HS-5 (cell line): Measurements from ENCODE around the gene TMEM200C.

Experiments used
- DNase-seq: peaks from one replicate; pipeline ENCODE4 v3.0.0-alpha.2; 2012; ENCODE audit warnings: low read depth

The TMEM200C gene

DNA sequence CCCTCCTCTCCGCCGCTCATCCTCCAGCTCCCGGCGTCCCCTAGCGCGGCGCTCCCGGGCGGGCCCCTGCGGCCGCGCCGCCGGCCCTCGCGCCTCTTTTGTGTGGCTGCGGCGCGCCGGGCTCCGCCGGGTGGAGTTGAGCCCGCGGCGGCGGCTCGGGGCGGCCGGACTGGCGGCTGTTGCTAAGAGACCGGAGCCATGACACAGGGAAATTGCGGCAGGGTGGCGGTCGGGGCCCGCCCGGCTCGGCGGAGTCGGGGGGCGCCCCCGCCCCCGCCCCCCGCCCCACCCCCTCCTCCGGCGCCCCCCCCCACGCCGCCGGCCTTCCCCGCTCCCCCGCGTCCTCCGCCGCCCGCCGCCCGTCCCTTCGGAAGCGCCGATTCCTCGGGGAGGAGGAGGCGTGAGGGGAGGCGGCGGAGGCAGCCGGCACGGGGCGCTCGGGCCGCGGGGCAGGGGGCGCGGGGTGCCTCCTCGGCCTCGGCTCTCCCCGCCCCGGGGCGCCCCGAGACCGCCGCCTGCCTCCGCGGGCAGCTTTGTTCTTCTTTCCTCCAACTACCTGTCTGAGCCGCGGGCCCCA, at the start of gene TMEM200C:
TMEM200C (minus strand) TSS at position 224 of the 577 bp plus-strand sequence. CDS start 3,459 bp downstream, outside the sequence.
- no peak for DNase-seq

DNA sequence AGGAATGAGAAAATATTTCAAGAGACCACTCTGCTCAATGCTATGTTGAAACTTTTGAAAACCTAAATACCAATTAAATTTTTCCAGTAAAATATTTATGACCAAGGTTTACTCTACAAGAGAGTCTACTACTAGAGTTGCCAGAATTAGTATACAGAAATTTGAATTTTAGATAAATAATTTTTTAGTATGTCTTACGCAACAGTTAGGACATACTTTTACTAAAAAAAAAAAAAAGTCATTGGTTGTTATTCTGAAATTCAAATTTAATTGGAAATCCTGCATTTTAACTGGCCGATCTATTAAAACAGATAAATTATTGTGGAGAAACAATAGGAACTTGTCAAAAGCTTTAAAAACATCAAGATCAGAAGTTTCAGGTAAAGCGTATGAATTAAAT, 49.1 kb upstream of the TMEM200C start:
- no peak for DNase-seq

DNA sequence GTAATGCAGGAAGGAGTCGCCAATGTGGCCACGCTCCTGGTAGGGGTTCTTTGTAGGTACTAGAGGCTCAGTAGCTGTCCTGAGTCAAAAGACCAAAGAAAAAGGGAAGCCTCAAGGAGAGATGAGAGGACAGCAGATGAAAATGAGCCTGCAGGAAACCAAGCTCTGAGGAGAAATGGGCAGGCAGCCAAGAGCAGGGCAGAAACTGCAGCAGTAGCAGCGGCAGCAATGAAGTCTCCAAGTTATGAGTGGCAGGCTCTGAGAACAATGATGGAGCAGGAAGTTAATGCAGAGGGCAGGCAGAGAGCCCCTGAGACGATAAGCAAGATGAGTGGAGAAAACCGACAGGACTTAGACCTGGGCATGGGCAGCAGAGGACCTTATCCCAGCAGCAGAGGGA, 48.2 kb upstream of the TMEM200C start:
- no peak for DNase-seq

DNA sequence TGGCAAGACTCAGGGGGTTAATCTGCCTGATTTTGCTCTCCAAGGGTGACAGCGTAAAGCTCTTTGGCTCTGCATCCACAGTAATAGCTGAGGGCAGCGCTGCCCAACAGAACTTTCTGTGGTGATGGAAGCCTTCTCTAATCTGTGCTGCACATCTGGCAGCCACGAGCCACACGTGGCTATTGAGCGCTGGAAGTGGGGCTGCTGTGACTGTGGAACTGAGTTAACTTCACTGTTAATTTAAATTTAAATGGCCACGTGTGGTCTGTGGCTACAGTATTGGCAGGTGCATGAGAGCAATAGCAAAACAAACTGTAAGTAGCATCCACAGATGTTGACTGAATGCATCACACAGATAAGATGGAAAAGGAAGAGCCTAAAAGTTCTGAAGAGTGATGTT, 47.3 kb upstream of the TMEM200C start:
- DNase-seq = no peak

DNA sequence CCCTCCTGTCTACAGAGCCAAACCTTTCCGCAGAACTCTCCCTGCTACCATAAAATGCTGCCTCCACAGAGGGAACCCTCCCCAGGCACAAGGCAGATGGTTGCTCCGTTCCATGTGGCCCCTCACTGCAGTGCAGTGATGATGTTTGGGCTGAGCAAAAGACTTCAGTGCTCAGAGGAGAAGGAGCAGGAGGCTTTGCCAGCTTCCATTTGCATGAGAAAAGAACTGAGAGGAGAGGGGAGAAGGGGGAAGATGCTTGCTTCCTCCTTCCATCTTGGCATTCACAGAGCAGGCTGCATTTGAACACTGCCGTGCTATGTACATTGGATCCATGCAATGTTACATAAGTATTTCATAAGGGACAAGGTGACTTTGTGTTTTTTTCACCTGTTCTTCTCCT, 46.6 kb upstream of the TMEM200C start:
- no peak for DNase-seq

DNA sequence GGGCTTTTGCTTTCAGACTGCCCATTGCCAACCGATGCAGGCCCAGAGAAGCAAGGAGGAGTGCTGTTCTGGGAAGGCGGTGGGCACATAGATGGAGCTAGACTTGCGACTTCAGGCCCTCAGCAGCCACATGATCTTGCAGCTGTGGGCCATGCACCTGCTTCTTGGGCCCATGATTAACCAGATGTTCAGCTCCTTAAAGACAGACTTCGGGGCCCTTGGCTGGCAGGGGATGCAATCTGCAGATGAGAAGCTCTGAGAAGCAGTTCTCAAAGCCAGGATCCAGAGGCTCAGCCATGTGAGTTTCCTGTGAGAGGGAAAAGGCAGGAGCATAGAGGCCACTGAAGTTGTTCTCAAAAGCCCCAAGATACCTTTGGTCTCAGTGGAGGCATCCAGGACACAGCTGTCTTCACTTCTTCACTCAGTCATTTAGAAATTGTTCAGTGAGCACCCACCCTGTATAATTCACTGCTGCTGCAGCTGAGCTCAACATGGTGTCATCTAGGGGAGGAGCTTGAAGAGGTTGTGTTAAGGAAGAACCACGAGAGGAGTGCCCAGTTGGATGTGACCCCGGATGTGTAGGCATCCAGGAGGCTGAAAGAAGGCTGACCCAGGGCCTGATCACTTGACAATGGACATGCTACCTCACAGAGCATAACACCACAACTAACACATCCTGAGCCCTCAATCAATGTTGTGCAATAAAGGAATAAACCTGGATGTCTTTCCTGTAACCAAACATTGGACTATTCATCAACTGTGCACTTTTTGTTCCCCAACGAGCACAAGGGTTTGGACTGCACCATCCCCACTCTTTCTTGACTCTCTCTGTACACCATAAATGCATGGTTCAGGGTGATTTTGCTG, 44.7 kb upstream of the TMEM200C start:
- no peak for DNase-seq

DNA sequence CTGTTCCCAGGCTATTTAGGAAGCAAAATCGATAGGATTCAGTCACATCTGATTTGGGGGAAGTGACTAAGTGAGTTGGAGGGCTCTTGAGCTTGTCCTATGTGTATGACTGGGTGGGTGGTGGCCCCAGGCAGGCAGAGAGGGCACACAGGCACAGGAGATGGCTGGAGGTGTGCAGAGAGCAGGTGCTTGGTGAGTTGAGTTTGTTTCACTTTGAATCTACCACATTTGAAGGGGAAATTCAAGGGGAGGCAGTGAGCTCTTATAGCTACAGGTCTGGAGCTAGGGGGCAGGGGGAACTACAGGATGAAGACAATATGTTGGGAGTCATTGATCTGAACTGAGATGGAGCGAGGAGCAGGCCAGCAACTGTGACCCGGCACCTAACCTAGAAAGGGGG, 42.5 kb upstream of the TMEM200C start:
- no peak for DNase-seq

DNA sequence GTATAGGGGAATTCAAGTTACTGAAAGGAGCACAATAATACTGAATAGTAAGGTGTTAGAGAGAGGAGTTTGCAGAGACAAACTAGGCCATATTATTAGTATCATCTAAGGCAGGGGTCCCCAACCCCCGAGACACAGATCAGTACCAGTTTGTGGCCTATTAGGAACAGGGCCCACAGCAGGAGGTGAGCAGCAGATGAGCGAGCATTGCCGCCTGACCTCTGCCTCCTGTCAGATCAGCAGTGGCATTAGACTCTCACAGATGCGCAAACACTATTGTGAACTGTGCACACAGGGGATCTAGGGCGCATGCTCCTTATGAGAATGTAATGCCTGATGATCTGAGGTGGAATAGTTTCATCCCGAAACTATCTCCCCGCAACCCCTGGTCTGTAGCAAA, 41.8 kb upstream of the TMEM200C start:
- DNase-seq = no peak

DNA sequence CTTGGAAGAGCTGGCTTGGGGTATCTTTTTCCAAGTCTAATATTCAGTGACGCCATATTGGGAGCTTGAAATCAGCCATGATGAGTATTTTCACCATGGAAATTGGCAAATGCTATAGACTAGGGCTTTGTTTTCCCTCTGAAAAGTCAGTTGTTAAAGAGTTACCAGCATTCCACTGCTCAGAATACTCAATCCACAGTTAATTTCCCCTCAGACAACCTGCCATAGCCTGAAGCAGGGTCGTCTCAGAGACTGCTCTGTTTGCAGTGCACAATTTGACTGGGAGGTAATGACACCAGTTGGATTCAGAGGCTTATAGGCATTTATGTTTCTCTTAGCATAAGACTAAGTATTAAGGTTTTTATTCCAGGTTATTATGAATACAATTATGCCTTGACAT, 35.5 kb upstream of the TMEM200C start:
- DNase-seq = no peak

DNA sequence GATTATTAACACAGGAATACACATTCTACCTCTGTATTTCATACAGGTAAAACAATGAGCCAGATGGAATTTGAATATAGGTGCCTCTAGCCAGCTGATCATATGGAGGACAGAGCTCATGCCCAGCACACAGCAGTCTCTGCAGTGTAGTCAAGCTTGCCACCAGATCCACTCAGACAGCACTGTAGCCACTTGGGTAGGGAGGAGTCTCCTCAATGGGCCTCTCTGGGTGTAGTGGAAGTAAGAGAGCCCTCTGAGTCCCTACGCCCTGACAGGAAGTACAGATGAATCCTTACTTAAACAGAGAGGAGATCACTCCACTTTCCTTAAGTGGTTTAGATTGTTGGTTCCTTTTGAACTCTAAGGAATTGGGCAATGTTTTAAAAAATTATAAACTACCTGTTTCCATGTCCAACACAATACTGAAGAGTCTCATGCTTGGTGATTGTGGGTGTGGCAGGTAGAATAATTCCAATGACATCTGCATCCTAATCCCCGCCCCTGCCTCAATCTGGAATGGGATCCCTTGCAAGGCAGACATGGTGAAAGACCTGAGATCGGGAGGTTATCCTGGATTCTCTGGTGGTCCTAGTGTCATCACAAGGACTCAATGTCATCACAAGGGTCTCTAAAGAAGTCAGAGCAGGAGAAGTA, 23.0 kb upstream of the TMEM200C start:
- DNase-seq = no peak

DNA sequence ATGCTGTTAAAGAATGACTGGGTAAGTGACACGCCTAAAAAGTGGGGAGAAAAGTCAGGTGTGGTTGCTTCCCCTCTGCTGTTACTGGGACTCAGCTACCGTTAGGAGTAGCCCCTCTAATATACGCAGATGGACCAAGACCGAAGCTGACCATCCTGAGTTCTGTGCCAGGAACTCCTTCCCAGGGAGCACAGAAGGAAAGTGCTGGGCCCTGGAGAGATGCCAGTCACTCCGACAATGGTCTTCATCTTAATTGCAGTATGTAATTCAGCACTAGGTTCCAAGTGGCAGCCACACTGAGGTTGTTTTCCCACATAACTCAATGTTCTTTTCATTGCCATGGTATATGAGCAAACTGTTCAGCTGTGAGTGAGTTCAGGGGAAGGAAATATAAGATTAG, 19.6 kb upstream of the TMEM200C start:
- DNase-seq = no peak

DNA sequence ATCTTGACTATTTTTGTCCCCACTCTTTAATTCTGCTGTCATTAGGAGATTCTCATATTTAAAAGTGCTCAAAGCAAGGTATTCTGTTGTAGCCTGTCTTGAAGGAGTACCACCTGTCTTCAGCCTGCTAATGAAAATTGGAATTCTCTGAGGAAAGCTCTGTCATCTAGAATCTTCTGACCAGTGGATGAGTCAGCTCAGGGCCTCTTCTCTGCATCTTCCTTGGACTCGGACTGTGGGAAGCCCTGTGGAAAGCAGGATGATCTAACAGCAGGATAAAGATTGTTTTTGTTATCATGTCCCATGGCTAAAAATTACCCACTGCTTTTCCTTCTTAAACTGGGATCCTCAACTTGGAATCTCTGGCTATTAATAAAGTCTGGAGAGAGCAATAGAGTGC, 18.7 kb upstream of the TMEM200C start:
- DNase-seq = no peak

DNA sequence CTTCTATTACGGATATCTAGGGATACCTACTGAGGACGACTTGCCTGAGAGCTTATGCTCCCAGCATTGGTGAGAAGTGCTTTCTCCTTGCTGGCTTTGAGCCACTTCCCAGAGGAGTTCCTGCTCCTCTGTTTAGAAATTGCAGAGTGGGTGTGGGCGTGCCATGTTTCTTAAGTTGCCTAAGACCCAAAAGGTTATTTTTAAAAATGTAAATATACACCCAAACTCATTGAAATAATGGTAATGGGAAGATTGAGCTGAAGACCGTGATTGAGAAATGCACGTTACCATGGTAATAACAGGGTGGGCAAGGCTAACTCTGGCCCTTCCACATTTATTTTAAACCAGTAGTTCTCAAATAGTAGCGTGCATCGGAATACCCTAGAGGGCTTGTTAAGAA, 17.2 kb upstream of the TMEM200C start:
- no peak for DNase-seq

DNA sequence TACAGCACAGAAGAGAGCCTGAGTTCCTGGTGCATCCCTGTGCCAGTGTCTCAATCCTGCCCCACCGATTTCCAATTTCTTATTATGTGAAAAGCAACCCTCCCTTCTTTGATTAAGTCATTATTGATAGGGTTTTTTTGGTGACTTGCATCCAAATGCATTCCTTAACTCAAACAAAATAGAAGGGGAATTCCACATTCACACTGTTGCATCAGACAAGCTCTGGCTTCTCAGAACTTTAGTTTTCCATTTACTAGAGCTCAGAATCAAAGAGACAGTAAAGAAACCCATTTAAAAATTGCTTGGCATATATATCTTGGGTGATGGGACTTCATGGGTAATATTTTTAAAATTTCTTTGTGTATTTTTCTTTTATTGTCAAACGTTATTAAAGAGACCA, 13.8 kb upstream of the TMEM200C start:
- no peak for DNase-seq

DNA sequence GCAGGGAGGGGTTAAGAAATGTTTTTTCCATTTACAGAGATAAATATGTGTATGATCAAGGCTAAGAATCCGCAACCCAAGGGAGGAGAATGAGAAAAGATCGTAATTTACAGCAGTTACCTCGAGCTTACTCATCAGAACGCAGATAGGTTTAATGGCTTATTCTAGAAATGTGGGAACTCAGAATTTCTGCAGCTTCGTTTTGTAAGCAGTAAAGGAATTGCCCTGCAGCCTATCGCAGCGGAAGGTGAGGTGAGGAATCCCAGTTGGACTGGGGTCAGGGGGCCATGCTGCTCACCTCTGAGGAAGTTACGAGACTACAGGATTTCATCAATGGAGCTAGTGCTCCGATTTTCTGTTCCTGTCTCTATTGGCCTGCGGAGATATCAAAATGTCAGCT, 8.1 kb upstream of the TMEM200C start:
- no peak for DNase-seq

DNA sequence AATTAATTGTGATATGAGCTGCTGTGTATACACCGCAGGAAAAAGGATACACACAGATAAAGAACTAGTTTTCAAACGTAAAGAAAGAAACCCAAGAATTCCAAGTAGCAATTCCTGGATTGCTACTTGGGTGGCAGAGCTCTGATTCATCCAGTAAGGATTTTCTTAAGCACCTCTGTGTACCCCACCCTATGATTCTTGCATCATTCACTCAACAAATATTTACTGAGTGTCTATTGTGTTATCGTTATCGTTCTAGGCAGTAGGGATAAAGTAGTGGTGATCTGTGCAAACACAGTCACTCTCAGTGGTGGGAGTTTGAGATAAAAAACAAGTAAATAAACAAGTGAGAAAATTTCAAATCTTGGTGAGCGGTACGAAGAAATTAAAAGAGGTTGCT, 4.9 kb upstream of the TMEM200C start:
- no peak for DNase-seq

DNA sequence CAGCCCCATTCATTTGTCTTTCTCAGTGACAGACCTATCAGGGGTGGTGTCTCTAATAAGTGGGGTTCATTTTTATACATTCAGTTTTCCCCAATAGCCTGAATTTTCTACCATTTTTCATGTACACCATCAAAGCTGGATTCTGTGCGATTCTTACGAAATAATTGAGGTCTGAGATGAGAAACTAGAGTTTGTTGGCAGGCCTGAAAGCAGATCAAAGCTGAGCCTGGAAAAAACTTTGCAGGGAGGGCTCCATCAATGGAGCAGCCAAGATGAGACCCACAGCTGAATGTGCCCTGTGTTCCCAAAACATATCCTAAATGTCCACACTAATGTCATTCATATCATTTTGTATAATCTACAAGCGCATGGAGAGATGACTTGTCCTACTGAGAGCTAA, 4.5 kb upstream of the TMEM200C start:
- DNase-seq = no peak

DNA sequence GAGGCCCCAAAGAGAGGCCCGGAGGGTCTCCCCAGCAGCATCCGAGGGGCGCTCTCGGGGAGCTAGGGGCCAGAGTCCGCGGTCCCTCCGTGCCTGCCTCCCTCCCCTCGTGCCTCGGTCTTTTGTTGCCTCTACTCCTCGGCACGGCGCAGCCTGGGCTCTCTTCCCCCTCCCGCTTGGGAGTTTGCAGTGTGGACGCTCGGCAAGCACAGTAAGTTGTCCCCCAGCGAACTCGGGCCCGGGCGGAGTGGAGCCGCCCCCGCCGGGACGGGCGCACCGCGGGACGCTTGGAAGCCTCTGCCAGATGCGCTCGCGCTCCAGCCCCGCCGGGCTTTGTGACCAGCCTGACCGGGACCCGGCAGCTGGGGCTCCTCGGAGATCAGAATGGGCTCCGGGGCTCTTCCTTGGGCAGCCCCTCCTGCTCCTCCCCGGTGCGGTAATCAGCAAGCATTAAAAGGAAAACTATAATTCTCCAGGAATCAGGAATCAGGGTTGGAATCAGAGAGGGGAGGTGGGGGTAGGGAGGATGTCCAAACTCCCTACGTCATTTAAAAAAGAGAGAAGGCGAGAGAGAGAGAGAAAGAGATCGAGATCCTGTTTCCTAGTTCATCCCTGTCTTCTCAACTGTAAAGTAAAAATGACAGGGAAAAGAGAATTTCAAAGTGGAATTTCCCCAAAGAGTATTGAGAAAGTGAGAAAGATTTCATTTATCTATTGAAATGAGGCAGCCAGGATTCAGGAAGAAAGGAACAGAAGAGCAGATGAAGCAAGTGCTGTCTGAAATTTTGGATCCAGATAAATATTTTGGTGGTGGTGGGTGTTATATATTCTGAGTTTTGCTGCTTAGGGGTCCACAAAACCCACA, 786 bp upstream of the TMEM200C start:
- DNase-seq = no peak

DNA sequence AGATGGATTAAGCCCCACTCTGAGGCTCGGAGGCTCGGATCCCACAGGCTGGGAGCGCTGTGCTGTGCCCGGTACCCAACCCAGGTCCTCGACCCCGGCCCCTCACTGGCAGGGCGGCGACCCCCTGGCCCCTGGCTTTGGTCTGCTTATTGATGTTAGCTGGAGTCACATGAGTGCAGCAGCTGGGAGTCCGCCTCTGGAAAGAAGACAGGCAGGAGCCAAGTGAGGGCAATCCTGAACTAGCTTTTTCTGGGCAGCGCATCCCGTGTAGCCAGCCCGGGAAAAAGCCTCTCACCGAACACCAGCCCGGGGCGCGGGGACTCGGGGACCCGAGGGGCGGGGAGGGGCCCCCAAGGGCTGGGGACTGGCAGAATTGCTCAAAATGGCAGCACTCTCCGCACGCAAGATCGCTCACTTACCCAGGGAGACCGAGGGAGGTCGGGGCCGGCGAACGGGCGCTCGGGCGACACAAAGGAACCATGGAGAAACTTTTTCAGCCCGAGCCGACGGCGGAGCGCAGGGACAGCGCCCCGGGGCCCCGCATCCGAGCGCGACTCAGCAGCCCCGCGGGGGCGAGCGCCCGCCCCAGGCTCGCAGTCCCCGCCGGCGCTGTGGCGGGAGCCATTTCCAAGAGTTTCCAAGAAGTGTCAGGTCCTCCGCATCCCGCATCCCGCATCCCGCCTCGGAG, 567 bp downstream of the TMEM200C start:
- no peak for DNase-seq

DNA sequence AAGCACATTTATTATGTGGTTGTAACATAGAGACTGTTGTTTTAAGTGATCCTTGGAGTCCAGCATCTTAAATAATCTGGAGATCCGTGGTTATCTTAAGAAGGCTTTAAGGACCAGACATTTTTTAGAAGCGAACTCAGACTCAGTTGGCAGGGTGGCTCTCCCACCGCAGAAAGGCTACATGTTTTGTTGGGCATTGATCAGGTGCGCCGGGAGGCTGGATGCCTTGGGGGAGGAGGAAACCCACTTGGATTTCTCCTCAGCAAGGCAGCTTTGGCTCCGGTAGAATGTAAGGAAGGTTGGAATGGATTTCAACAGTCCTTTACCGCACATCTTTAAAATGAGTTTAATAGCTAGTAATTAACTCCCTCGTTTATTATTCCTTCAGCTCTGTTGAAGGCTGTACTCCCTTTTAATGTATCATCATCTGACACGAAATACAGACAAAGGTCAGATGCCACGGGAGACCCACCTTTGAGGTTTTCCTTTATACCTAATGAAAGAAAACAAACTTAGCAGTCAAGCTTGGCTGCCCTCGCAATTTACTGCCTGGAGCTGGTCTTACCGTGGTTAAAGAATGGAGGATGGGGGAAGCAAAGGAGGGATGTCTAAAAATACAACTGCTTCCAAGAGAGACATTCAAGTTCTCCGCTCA, 1.2 kb downstream of the TMEM200C start:
- no peak for DNase-seq

DNA sequence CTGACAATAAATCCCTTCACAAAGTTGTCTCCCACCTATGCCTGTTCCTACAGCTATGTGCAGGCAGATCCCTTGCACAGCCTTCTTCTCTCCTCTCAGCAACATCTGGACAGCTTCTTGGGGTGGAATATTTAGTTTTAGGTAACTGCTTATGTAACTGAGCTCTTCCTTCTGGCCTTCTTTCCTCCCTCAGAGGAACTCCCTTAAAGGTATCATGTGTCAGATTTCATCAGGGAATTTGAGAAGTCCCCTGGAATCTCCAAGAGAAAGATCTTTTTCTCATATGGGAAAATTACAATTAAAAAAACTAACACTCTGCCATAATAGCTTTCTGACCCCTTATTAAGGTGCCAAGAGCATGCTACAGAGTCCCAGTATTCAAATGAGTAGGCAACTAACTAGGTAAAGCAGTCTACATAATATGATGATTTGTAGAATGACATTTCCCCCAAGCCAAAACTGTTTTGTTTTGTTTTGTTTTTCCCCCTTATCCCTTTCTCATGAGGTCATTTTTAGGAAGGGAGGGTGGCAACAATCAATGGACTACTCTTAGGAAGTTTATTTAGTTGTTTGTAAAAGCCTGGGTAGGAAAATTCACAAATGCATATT, 2.4 kb downstream of the TMEM200C start:
- no peak for DNase-seq
